Measurements from ENCODE around the gene GRB2. TPM values are rescaled to one million over a fixed set of nuclear protein-coding genes. Genes with fewer than 3 reads are reported as not detected.

Gene GRB2
- total and polyA plus RNA-seq, 2 donors (not counting 1 experiment from before 2014, with no cell fraction given), result 114 to 219 TPM

- H3K9ac ChIP-seq (ENCODE audit: low read length), result peak overlapping the region; percentile 22
- peaks cover 0 to 5% (median 0%) of the 10 kb centered on the region in 3 donors for H3K9me3 ChIP-seq (ENCODE audit: control extremely low read depth in 1 of 3, control insufficient read depth in 2 of 3, insufficient read depth in 1 of 3, low read length in 2 of 3)
- peaks cover 2 to 21% of the 10 kb centered on the region in 2 experiments for H3K36me3 ChIP-seq (replicated peaks in 1 of 2; ENCODE audit: control extremely low read depth in 1 of 2, control insufficient read depth in 1 of 2, extremely low read depth in 1 of 2, insufficient read depth in 2 of 2, low read length in 1 of 2)
- Mint-ChIP-seq H3K9me3 (ENCODE audit: insufficient read depth) (no peaks in the 10 kb centered on the region), H3K27me3 (no peaks in the 10 kb centered on the region), H3K4me1 (peaks cover 59% of the 10 kb centered on the region), H3K4me3 (peak overlapping the region; percentile 83), H3K27ac (peak overlapping the region; percentile 22)
- peaks cover 76% of the 10 kb centered on the region for H4K20me1 ChIP-seq (ENCODE audit: control insufficient read depth, insufficient read depth, low read length, poor library complexity, severe bottlenecking)
- H3K4me2 ChIP-seq (replicated peaks; ENCODE audit: low read depth, low read length, poor library complexity, severe bottlenecking), result peak overlapping the region; percentile 81
- peak overlapping the region in 1 of 2 donors; percentile 64 for H3K27ac ChIP-seq (ENCODE audit: low read length in 2 of 2)
- H3K4me3 ChIP-seq (ENCODE audit: control extremely low read depth in 1 of 5, extremely low read depth in 1 of 5, insufficient read depth in 1 of 5, low read depth in 2 of 5, low read length in 4 of 5), result peak overlapping the region in 1 of 5 experiments; percentile 39
- peaks cover 46 to 78% of the 10 kb centered on the region in 2 donors for H3K4me1 ChIP-seq (ENCODE audit: control insufficient read depth in 2 of 2, insufficient read depth in 2 of 2, low read length in 2 of 2)
- peaks cover 98% of the 10 kb centered on the region for H3K79me2 ChIP-seq (ENCODE audit: control insufficient read depth, insufficient read depth, low read length)
- no peak for DNase-seq
- intact Hi-C loops (cut with micrococcal nuclease), result loop anchor here (5.0 kb wide), 1 partner anchor 35 kb away; no protein-coding TSS in a partner anchor
- no peaks in the 10 kb centered on the region for H3K27me3 ChIP-seq (replicated peaks in 1 of 4; ENCODE audit: control extremely low read depth in 1 of 4, control insufficient read depth in 3 of 4, insufficient read depth in 4 of 4, low read length in 3 of 4)
- POLR2A ChIA-PET, result interaction anchor here (0.5 to 2.0 kb wide), 2 partner anchors 44 to 106 kb away, joined by 9 to 11 read pairs; no protein-coding TSS in a partner anchor
- no peak for TF ChIP-seq EZH2 (IDR thresholded peaks at IDR 0.05; ENCODE audit: borderline replicate concordance, insufficient read depth, low read depth, low read length, poor library complexity, severe bottlenecking)
- no peak for TF ChIP-seq CTCF (IDR thresholded peaks at IDR 0.05)
- CTCF ChIA-PET, result interaction anchor here (0.8 to 11.3 kb wide), 6 partner anchors 9 to 112 kb away, joined by 3 to 116 read pairs (median 4); partner anchors contain the start of gene SLC25A19
- H2AFZ ChIP-seq (ENCODE audit: insufficient read depth, low read depth, low read length, poor library complexity, severe bottlenecking), result no peak overlapping the region
- ATAC-seq (ENCODE audit: low read depth), result no peak
- WGBS (ENCODE audit: insufficient coverage), result no CpG with 5 or more reads among the region's 2 CpGs
Observed at GRCh38 chr17:75402026-75402425, 3.5 kb downstream of the GRB2 start.

GRCh38 chr17:75400326-75400939, 5.0 kb downstream of the GRB2 start:
- ATAC-seq (ENCODE audit: low read depth), result no peak
- H3K27ac ChIP-seq (ENCODE audit: low read length in 2 of 2), result peak overlapping the region in 1 of 2 donors; percentile 28
- H3K4me3 Mint-ChIP-seq, result peak overlapping the region; percentile 67
- H3K4me1 Mint-ChIP-seq, result peaks cover 63% of the 10 kb centered on the region
- ChIA-PET CTCF (interaction anchor here (0.7 to 11.3 kb wide), 6 partner anchors 11 to 439 kb away, joined by 3 to 116 read pairs (median 6); partner anchors contain the start of gene SLC25A19), POLR2A (interaction anchor here (0.6 to 2.0 kb wide), 4 partner anchors 56 to 266 kb away, joined by 3 to 12 read pairs (median 10); partner anchors contain the start of genes RECQL5 and TMEM94)
- TF ChIP-seq CTCF (IDR thresholded peaks at IDR 0.05), result no peak
- no peak for TF ChIP-seq EZH2 (IDR thresholded peaks at IDR 0.05; ENCODE audit: borderline replicate concordance, insufficient read depth, low read depth, low read length, poor library complexity, severe bottlenecking)
- 100% methylated on average over 4 of the region's 8 CpGs for WGBS (ENCODE audit: insufficient coverage)
- H3K4me1 ChIP-seq (ENCODE audit: control insufficient read depth in 2 of 2, insufficient read depth in 2 of 2, low read length in 2 of 2), result peaks cover 53 to 82% of the 10 kb centered on the region in 2 donors
- peaks cover 100% of the 10 kb centered on the region for H3K79me2 ChIP-seq (ENCODE audit: control insufficient read depth, insufficient read depth, low read length)
- H3K27me3 ChIP-seq (replicated peaks in 1 of 4; ENCODE audit: control extremely low read depth in 1 of 4, control insufficient read depth in 3 of 4, insufficient read depth in 4 of 4, low read length in 3 of 4), result no peaks in the 10 kb centered on the region
- H3K27me3 Mint-ChIP-seq, result no peaks in the 10 kb centered on the region
- intact Hi-C loops (cut with micrococcal nuclease), result loop anchor here (5.0 kb wide), 1 partner anchor 33 kb away; no protein-coding TSS in a partner anchor
- DNase-seq, result no peak
- H3K27ac Mint-ChIP-seq, result peak overlapping the region; percentile 37
- no peak overlapping the region for H2AFZ ChIP-seq (ENCODE audit: insufficient read depth, low read depth, low read length, poor library complexity, severe bottlenecking)
- H3K4me3 ChIP-seq (ENCODE audit: control extremely low read depth in 1 of 5, extremely low read depth in 1 of 5, insufficient read depth in 1 of 5, low read depth in 2 of 5, low read length in 4 of 5), result peak overlapping the region in 1 of 5 experiments; percentile 29
- H4K20me1 ChIP-seq (ENCODE audit: control insufficient read depth, insufficient read depth, low read length, poor library complexity, severe bottlenecking), result peaks cover 91% of the 10 kb centered on the region
- peaks cover 0 to 5% (median 0%) of the 10 kb centered on the region in 3 donors for H3K9me3 ChIP-seq (ENCODE audit: control extremely low read depth in 1 of 3, control insufficient read depth in 2 of 3, insufficient read depth in 1 of 3, low read length in 2 of 3)
- H3K9ac ChIP-seq (ENCODE audit: low read length), result no peak overlapping the region
- H3K4me2 ChIP-seq (replicated peaks; ENCODE audit: low read depth, low read length, poor library complexity, severe bottlenecking), result peak overlapping the region; percentile 81
- no peaks in the 10 kb centered on the region for H3K9me3 Mint-ChIP-seq (ENCODE audit: insufficient read depth)
- H3K36me3 ChIP-seq (replicated peaks in 1 of 2; ENCODE audit: control extremely low read depth in 1 of 2, control insufficient read depth in 1 of 2, extremely low read depth in 1 of 2, insufficient read depth in 2 of 2, low read length in 1 of 2), result peaks cover 2 to 24% of the 10 kb centered on the region in 2 experiments

Data from B cell (primary cell).